Measurements from ENCODE around the gene SYNDIG1L.

DNA sequence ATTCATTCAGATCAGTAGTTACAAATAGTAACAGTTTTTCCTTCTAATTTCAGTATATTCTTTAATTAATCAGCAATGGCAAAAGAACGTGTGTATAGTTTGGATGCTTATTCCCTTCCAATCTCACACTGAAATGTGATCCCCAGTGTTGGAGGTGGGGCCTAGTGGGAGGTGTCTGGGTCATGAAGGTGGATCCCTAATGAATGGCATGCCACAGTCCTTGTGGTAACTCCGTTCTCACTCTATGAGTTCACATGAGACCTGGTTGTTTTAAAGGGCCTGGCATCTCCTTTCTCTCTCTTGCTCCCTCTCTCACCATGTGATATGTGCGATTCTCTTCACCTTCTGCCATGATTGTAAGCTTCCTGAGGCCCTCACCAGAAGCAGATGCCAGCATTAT is 18.9 kb upstream of the SYNDIG1L start:
- TF ChIP-seq, protein P1, sequence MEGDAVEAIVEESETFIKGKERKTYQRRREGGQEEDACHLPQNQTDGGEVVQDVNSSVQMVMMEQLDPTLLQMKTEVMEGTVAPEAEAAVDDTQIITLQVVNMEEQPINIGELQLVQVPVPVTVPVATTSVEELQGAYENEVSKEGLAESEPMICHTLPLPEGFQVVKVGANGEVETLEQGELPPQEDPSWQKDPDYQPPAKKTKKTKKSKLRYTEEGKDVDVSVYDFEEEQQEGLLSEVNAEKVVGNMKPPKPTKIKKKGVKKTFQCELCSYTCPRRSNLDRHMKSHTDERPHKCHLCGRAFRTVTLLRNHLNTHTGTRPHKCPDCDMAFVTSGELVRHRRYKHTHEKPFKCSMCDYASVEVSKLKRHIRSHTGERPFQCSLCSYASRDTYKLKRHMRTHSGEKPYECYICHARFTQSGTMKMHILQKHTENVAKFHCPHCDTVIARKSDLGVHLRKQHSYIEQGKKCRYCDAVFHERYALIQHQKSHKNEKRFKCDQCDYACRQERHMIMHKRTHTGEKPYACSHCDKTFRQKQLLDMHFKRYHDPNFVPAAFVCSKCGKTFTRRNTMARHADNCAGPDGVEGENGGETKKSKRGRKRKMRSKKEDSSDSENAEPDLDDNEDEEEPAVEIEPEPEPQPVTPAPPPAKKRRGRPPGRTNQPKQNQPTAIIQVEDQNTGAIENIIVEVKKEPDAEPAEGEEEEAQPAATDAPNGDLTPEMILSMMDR (IDR thresholded peaks at IDR 0.05) = no peak
- no peak for TF ChIP-seq POLR2AphosphoS5 (IDR thresholded peaks at IDR 0.05)

Measured in prostate gland (tissue), 2 donors.